NOMO-1 treated with dmso at 0.1 percent for 144 hours (cell line): Measurements from ENCODE around the gene PLET1.

ENCODE experiments used
- DNase-seq: peaks from one replicate; lab custom pipeline; 2025; ENCODE audit not compliant: unreplicated experiment; lab: John Stamatoyannopoulos, UW

The PLET1 gene

GRCh38 chr11:112260490-112260889 lies at the start of gene PLET1:
PLET1 (minus strand) TSS chr11:112260860; CDS start chr11:112260589, 271 bp downstream.
- no peak for DNase-seq

- DNase-seq, result peak; percentile 81
These were observed 49.8 kb upstream of the PLET1 start for GRCh38 chr11:112310419-112310818.

GRCh38 chr11:112308651-112309050 lies 48.0 kb upstream of the PLET1 start:
- DNase-seq, result no peak

GRCh38 chr11:112307616-112308015 lies 47.0 kb upstream of the PLET1 start:
- no peak for DNase-seq

- no peak for DNase-seq
These were observed 45.6 kb upstream of the PLET1 start for GRCh38 chr11:112306230-112306629.

- DNase-seq, result no peak
These were observed 44.3 kb upstream of the PLET1 start for GRCh38 chr11:112304914-112305313.

GRCh38 chr11:112303616-112304015 lies 43.0 kb upstream of the PLET1 start:
- DNase-seq, result no peak

GRCh38 chr11:112302226-112302868 lies 41.7 kb upstream of the PLET1 start:
- no peak for DNase-seq

- DNase-seq, result no peak
These were observed 39.6 kb upstream of the PLET1 start for GRCh38 chr11:112300094-112300786.

GRCh38 chr11:112298535-112298934 lies 37.9 kb upstream of the PLET1 start:
- DNase-seq, result no peak

GRCh38 chr11:112297248-112297866 lies 36.7 kb upstream of the PLET1 start:
- DNase-seq, result no peak

GRCh38 chr11:112296044-112296443 lies 35.4 kb upstream of the PLET1 start:
- DNase-seq, result no peak

GRCh38 chr11:112294688-112295340 lies 34.2 kb upstream of the PLET1 start:
- peak; percentile 63 for DNase-seq

- DNase-seq, result no peak
These were observed 33.0 kb upstream of the PLET1 start for GRCh38 chr11:112293614-112294013.

GRCh38 chr11:112292785-112293407 lies 32.2 kb upstream of the PLET1 start:
- no peak for DNase-seq

GRCh38 chr11:112292188-112292587 lies 31.5 kb upstream of the PLET1 start:
- DNase-seq, result no peak

GRCh38 chr11:112291191-112291590 lies 30.5 kb upstream of the PLET1 start:
- no peak for DNase-seq

- no peak for DNase-seq
These were observed 29.8 kb upstream of the PLET1 start for GRCh38 chr11:112290493-112290850.

- DNase-seq, result peak; percentile 47
These were observed 29.2 kb upstream of the PLET1 start for GRCh38 chr11:112289588-112290492.

- DNase-seq, result no peak
These were observed 27.4 kb upstream of the PLET1 start for GRCh38 chr11:112288021-112288420.
